ENCODE results near the gene HTR1D.

HTR1D gene

DNA sequence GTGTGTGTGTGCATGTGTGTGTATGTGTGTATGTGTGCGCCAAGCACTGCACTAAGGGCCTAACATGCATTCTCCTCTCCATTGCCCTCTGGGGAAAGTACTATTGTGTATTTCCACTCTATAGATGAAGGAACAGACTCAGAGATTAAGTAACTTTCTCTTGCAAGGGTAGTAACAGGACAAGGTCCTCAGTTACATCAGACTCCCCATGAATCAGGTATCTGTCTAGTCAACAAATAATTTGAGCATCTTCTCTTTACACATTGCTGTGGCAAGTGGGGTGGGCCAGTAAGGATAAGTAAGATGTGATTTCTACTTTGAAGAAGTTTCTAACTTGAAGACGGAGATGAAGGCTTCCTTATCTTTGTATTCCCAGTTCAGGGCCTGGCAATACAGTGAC lies 5.0 kb upstream of the HTR1D start:
- no peak overlapping the region for H3K9ac ChIP-seq
- TF ChIP-seq Cebpa-rat (IDR thresholded peaks at IDR 0.05), result no peak
- peaks cover 7% of the 10 kb centered on the region; the same call in 1 of the 2 replicates for H4K20me1 ChIP-seq
- H3K27ac ChIP-seq, result no peak overlapping the region
- H3K4me1 ChIP-seq, result no peaks in the 10 kb centered on the region
- H3K27me3 ChIP-seq, result peaks cover 32% of the 10 kb centered on the region
- H3K4me3 ChIP-seq, result no peak overlapping the region
- H3K36me3 ChIP-seq, result no peaks in the 10 kb centered on the region
- no peaks in the 10 kb centered on the region for H3K9me3 ChIP-seq
- H3K4me2 ChIP-seq, result no peak overlapping the region

DNA sequence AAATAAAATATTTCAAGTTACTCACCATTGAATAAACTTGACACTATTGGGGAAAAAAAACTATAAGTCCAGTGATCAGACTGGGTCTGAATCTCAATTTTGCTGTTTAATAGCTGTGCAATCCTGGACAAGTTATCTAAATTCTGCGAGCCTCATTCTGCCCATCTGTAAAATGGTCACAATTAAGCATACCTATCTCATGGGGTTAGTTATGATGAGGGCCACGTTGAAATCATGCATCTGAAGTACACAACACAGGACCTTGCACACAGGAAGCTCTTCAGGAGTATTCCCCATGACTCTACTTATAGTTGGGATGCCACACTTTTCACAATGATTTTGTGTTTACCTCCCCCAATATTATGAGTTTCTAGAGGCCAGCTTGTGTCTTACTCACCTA lies 3.8 kb upstream of the HTR1D start:
- no peak overlapping the region for H3K9ac ChIP-seq
- no peaks in the 10 kb centered on the region for H3K9me3 ChIP-seq
- peaks cover 44% of the 10 kb centered on the region for H3K27me3 ChIP-seq
- H3K4me2 ChIP-seq, result no peak overlapping the region
- H3K27ac ChIP-seq, result no peak overlapping the region
- peaks cover 20% of the 10 kb centered on the region for H4K20me1 ChIP-seq
- peaks cover 7% of the 10 kb centered on the region for H3K4me1 ChIP-seq
- H3K36me3 ChIP-seq, result no peaks in the 10 kb centered on the region
- no peak for TF ChIP-seq Cebpa-rat (IDR thresholded peaks at IDR 0.05)
- no peak overlapping the region for H3K4me3 ChIP-seq

DNA sequence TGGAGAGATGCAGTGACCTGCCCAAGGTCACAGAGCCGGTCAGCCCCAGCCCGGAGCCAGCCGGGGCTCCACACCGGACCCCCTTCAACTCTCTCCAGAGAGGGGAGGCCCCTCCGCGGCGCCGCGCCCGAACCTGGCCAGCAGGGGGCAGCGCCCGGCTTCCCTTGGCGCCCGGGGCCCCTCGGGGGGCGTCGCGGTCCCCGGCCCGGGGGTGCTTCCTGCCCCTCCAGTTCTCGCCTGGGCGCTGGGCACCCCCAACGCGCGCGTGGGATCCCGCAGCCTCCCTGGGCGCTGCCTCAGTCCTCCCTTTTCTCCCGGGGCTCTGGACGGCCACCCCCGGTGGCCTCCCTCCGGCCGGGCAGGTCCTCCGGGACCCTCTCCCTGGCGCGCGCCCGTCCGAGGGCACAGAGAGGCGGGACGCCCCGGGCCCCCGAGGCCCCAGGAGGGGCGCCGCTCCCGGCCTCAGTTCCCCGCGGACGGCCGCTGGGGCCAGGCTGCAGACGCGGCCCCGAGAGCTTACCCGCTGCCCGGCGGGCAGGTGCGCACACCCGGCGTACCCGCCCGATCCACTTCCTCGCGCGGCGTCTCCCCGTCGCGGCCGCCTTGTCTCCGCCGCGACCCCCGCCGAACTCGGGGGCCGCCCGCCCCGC lies 406 bp downstream of the HTR1D start:
- no peaks in the 10 kb centered on the region for H3K9me3 ChIP-seq
- peaks cover 7% of the 10 kb centered on the region for H3K4me1 ChIP-seq
- no peak overlapping the region for H3K9ac ChIP-seq
- H3K4me2 ChIP-seq, result peak overlapping the region; percentile 98
- peak overlapping the region; percentile 70 for H3K4me3 ChIP-seq
- no peaks in the 10 kb centered on the region for H3K36me3 ChIP-seq
- peaks cover 59% of the 10 kb centered on the region for H3K27me3 ChIP-seq
- no peak overlapping the region for H3K27ac ChIP-seq
- H4K20me1 ChIP-seq, result peaks cover 24% of the 10 kb centered on the region
- no peak for TF ChIP-seq Cebpa-rat (IDR thresholded peaks at IDR 0.05)

DNA sequence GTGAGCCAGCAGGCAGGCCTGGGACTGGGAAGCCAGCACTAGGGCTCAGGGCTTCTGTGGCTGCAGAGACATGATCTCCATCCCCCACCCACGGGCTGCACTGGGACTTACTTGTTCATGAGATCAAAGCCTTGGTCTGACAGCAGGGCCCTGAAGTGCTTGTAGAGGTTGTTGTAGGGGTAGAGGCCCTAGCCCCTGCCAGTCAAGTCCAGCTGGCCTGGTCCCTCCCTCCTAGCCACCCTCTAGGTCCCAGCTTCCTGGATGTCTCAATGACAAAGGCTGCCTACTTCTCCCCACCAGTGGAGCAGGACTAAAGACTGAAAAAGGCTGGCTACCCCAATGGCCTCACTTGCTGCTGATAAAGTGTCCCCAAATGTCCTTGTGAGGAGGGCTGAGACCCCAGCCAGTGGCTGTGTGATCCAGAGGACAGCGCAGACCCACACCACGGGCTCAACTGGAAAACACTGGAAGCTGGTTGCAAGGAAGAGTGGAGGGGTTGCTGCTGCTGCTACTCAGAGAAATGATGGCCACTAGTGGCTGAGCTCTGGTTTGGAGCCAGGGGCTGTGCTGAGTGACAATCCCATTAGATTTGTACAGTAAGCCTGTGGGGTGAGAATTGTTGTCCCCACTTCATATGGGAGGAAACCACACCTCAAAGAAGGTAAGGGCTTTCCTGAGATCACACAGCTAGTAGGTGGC lies 1.4 kb downstream of the HTR1D start:
- Histone ChIP-seq H3K4me3 (no peak overlapping the region), H3K9me3 (no peaks in the 10 kb centered on the region), H4K20me1 (peaks cover 24% of the 10 kb centered on the region), H3K4me1 (peaks cover 7% of the 10 kb centered on the region), H3K4me2 (no peak overlapping the region), H3K36me3 (no peaks in the 10 kb centered on the region), H3K27ac (no peak overlapping the region), H3K9ac (no peak overlapping the region), H3K27me3 (peaks cover 59% of the 10 kb centered on the region)
- TF ChIP-seq Cebpa-rat (IDR thresholded peaks at IDR 0.05), result no peak

DNA sequence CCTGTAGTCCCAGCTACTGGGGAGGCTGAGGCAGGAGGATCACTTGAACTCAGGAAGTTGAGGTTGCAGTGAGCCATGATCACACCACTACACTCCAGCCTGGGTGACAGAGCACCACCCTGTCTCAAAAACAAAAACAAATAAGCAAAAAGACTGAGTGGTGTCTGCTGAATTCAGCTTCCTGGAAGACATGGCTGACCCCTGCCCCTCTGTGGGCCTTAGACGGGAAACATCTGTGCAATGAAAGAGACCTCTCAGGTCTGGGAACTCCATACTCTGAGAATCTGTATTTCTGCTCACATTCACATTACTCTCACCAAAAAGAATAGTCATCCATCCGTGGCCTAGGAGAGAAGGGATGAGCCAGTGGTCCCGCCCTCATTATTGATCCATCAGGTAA lies 2.0 kb downstream of the HTR1D start:
- no peak overlapping the region for H3K4me2 ChIP-seq
- no peak overlapping the region for H3K4me3 ChIP-seq
- H3K27me3 ChIP-seq, result peaks cover 55% of the 10 kb centered on the region
- TF ChIP-seq Cebpa-rat (IDR thresholded peaks at IDR 0.05), result no peak
- H3K27ac ChIP-seq, result no peak overlapping the region
- H3K4me1 ChIP-seq, result peaks cover 7% of the 10 kb centered on the region
- no peak overlapping the region for H3K9ac ChIP-seq
- no peaks in the 10 kb centered on the region for H3K36me3 ChIP-seq
- H3K9me3 ChIP-seq, result no peaks in the 10 kb centered on the region
- H4K20me1 ChIP-seq, result peaks cover 24% of the 10 kb centered on the region

DNA sequence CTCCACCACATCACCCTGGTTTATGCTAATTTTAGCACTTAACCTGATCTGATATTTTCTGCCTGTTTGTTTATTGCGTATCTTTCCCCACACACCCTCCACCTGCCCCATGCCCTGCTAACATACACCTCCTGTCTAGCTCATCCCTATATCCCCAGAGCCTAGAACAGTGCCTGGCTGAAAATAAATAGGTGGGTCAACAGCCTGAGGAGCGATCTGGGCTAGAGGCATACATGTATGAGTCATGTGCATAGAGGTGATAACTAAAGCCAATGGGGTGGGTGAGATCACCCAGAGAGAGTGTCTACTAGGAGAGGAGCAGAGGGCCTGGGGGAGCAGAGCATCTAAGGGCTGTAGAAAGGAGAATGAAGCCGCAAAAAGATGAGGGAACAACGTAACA lies 2.7 kb downstream of the HTR1D start:
- Histone ChIP-seq H3K4me3 (no peak overlapping the region), H3K9me3 (no peaks in the 10 kb centered on the region), H3K27ac (no peak overlapping the region), H3K4me1 (peaks cover 13% of the 10 kb centered on the region), H3K9ac (no peak overlapping the region), H3K36me3 (no peaks in the 10 kb centered on the region), H3K27me3 (peaks cover 50% of the 10 kb centered on the region), H4K20me1 (peaks cover 24% of the 10 kb centered on the region), H3K4me2 (no peak overlapping the region)
- no peak for TF ChIP-seq Cebpa-rat (IDR thresholded peaks at IDR 0.05)

DNA sequence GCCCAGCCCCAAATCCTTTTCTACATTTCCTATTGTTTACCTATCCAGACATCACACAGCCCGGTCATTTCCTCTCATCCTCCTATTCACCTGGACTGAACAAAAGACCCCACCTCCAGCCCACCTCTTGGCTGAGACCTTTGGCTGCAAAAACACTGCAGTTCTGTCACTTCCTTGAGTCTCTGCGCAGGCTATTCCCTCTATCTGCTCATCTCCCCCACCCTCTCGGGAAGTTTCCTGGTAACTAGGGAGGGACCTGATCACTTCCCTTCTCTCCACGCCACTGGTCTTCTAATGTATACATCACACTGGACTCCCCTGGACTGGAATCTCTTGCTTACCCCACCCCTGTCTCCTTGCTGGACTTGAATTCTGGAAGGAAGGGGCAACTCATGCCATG lies 5.3 kb downstream of the HTR1D start:
- Histone ChIP-seq H3K4me2 (no peak overlapping the region), H3K4me3 (no peak overlapping the region), H3K4me1 (peaks cover 11% of the 10 kb centered on the region), H3K9me3 (no peaks in the 10 kb centered on the region), H3K36me3 (no peaks in the 10 kb centered on the region), H3K27me3 (peaks cover 23% of the 10 kb centered on the region), H4K20me1 (peaks cover 13% of the 10 kb centered on the region), H3K9ac (no peak overlapping the region), H3K27ac (no peak overlapping the region)
- no peak for TF ChIP-seq Cebpa-rat (IDR thresholded peaks at IDR 0.05)

DNA sequence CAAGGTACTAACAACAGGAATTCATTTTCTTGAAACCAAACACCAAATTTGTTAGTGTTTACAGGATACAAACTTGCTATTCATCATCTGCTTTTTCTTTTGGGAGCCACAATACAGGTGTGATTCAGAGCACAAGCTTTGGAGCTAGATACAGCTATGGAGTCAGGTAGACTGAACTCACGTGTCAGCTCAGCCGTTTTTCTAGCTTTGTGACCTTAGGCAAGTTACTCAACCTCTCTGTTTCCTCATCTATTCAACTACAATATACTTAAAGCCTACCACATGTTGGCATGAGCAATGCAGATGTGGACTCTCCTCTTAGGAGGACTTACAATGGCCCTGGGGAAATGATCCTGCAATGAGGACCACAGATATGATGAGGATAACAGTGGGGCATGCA lies 6.3 kb downstream of the HTR1D start:
- peaks cover 14% of the 10 kb centered on the region for H3K27me3 ChIP-seq
- peaks cover 6% of the 10 kb centered on the region for H3K4me1 ChIP-seq
- no peak overlapping the region for H3K9ac ChIP-seq
- H3K9me3 ChIP-seq, result no peaks in the 10 kb centered on the region
- no peak for TF ChIP-seq Cebpa-rat (IDR thresholded peaks at IDR 0.05)
- H3K4me2 ChIP-seq, result no peak overlapping the region
- H3K27ac ChIP-seq, result no peak overlapping the region
- no peak overlapping the region for H3K4me3 ChIP-seq
- peaks cover 3% of the 10 kb centered on the region; the same call in 1 of the 2 replicates for H4K20me1 ChIP-seq
- no peaks in the 10 kb centered on the region for H3K36me3 ChIP-seq

DNA sequence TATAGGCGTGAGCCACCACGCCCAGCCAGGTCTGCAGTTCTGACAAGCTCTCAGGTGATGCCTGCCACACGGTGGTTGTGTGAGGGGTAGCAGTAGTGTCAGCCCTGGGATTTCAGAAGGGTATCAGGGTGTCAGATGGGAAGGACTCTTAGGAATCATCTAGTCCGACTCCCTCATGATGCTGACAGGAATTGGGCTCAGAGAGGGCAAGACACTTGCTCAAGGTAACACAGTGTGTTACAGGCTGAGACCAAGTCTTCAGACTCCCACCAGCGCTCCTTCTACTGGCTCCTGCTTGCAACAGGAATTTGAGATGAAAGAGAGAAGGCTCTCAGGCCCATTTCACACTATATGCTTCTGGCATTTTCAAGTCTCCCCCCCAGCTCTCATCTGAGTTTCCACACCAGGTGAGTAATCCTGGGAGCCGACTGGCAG lies 6.9 kb downstream of the HTR1D start:
- no peaks in the 10 kb centered on the region for H3K9me3 ChIP-seq
- no peaks in the 10 kb centered on the region for H4K20me1 ChIP-seq
- peaks cover 6% of the 10 kb centered on the region for H3K4me1 ChIP-seq
- peaks cover 8% of the 10 kb centered on the region for H3K27me3 ChIP-seq
- H3K9ac ChIP-seq, result no peak overlapping the region
- H3K36me3 ChIP-seq, result no peaks in the 10 kb centered on the region
- no peak overlapping the region for H3K4me2 ChIP-seq
- H3K4me3 ChIP-seq, result no peak overlapping the region
- no peak for TF ChIP-seq Cebpa-rat (IDR thresholded peaks at IDR 0.05)
- no peak overlapping the region for H3K27ac ChIP-seq

DNA sequence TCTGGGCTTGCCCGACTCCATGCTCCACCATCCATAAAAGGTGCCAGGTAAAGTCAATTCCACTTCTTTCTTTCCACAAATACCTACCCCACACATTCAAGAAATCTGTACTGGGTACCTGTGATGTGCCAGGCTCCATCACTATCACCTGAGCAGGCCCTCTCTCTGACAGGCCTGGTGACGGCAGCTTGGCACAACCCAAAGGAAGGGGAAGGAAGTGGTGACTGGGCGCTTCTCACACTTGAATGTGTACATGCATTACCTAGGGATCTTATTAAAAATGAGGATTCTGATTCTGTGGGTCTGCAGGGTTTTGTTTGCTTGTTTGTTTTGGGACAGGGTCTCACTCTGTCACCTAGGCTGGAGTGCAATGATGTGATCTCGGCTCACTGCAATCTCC lies 7.5 kb downstream of the HTR1D start:
- H3K4me2 ChIP-seq, result no peak overlapping the region

More for the DNA sequence above, 7.5 kb downstream of the HTR1D start:
- no peak for TF ChIP-seq Cebpa-rat (IDR thresholded peaks at IDR 0.05)
- Histone ChIP-seq H3K27me3 (peaks cover 2% of the 10 kb centered on the region; the same call in 1 of the 2 replicates), H3K4me1 (peaks cover 6% of the 10 kb centered on the region), H3K9me3 (no peaks in the 10 kb centered on the region), H3K27ac (no peak overlapping the region), H4K20me1 (no peaks in the 10 kb centered on the region), H3K9ac (no peak overlapping the region), H3K4me3 (no peak overlapping the region), H3K36me3 (no peaks in the 10 kb centered on the region)
